RCC 7860 (cell line): Measurements from ENCODE around the gene FREM1.

Experiments used
- DNase-seq: peaks from one replicate; pipeline ENCODE4 v3.0.0-alpha.2; 2015; ENCODE audit warnings: low spot score
- FAIRE-seq: peaks from 2 replicates; lab custom pipeline; 2012; peaks lifted over from hg19 to GRCh38; lab: Jason Lieb, UNC

The FREM1 gene

GRCh38 chr9:14713187-14713767 is 197.0 kb downstream of the FREM1 start:
- FAIRE-seq (no peak), DNase-seq (no peak)

GRCh38 chr9:14710804-14711203 is 199.4 kb downstream of the FREM1 start:
- DNase-seq (no peak), FAIRE-seq (no peak)

- DNase-seq, result no peak
- no peak for FAIRE-seq
These were observed 203.6 kb downstream of the FREM1 start for GRCh38 chr9:14706530-14707140.

- DNase-seq (no peak), FAIRE-seq (no peak)
These were observed 205.1 kb downstream of the FREM1 start for GRCh38 chr9:14705079-14705478.

GRCh38 chr9:14704281-14704680 is 205.9 kb downstream of the FREM1 start:
- DNase-seq, result no peak
- no peak for FAIRE-seq

GRCh38 chr9:14702200-14702720 is 208.0 kb downstream of the FREM1 start:
- DNase-seq (no peak), FAIRE-seq (no peak)

- DNase-seq (peak; percentile 18), FAIRE-seq (no peak)
These were observed 216.9 kb downstream of the FREM1 start, which contains the start of gene ZDHHC21 for GRCh38 chr9:14693251-14693861. Gene ZDHHC21 (minus strand): TSS chr9:14693432. CDS start chr9:14674340, 19,092 bp downstream.

- DNase-seq, result no peak
These were observed 217.6 kb downstream of the FREM1 start for GRCh38 chr9:14692470-14693250.

GRCh38 chr9:14690948-14691730 is 219.1 kb downstream of the FREM1 start:
- FAIRE-seq (no peak), DNase-seq (no peak)

More at GRCh38 chr9:14692470-14693250, 217.6 kb downstream of the FREM1 start:
- no peak for FAIRE-seq

- DNase-seq (peak; percentile 26), FAIRE-seq (no peak)
These were observed 223.0 kb downstream of the FREM1 start for GRCh38 chr9:14687042-14687719.

GRCh38 chr9:14686168-14686567 is 224.1 kb downstream of the FREM1 start:
- no peak for DNase-seq
- no peak for FAIRE-seq
